Colonic mucosa (tissue), 4 donors: ENCODE data around the gene ECE2. TPM values are rescaled to one million over a fixed set of nuclear protein-coding genes. Genes with fewer than 3 reads are reported as not detected.

Experiments
- DNase-seq: peaks from one replicate; pipeline ENCODE4 v3.0.0-alpha.2; 2020
- H3K27ac ChIP-seq: fragments of 200-600 bp; one replicate; pipeline ENCODE4 v1.8.0; 2021
- H3K27me3 ChIP-seq: fragments of 200-600 bp; one replicate; pipeline ENCODE4 v1.8.0; 2021
- H3K36me3 ChIP-seq: fragments of 200-600 bp; one replicate; pipeline ENCODE4 v1.8.0; 2021
- H3K4me1 ChIP-seq: fragments of 200-600 bp; one replicate; pipeline ENCODE4 v1.8.0; 2021; ENCODE audit warnings: mild to moderate bottlenecking
- H3K4me3 ChIP-seq: fragments of 200-600 bp; one replicate; pipeline ENCODE4 v1.8.0; 2021
- H3K9ac ChIP-seq, 2 donors: one replicate each; pipeline ENCODE4 v1.7.0; 2013; ENCODE audit warnings: control low read depth in 2 of 2, low read depth in 2 of 2, low read length in 2 of 2
- H3K9me3 ChIP-seq: fragments of 200-600 bp; one replicate; pipeline ENCODE4 v1.8.0; 2021
- intact Hi-C: fragments of 100-400 bp; cut with DNase I; formaldehyde crosslinking; loops from one replicate; pipeline ENCODE4 v1.14.1; 2022
- total RNA-seq, 2 donors: library from RNA; stranded (reverse); fragmentation: NEBNext Ultra II Directional in 1 of 2; extraction: Animal tissue kit (Norgen Biotek cat#: 25700) in 1 of 2; gene quantifications; one replicate each; pipeline ENCODE4 v1.2.1, GENCODE V29; 2021
- TF ChIP-seq, protein P1 (sequence below): fragments of 200-600 bp; IDR thresholded peaks from one replicate; pipeline ENCODE4 v1.8.0; 2022; ENCODE audit warnings: antibody characterized with exemption, mild to moderate bottlenecking
- donor health status: healthy.
- donor health status: DM: no; HTN: no; CAD: no.
- donor health status: DM: no; HTN: no; CAD: no.

ECE2 gene
- total RNA-seq, 2 donors from 2014 or later = 0.37 TPM; not detected in 1

DNA sequence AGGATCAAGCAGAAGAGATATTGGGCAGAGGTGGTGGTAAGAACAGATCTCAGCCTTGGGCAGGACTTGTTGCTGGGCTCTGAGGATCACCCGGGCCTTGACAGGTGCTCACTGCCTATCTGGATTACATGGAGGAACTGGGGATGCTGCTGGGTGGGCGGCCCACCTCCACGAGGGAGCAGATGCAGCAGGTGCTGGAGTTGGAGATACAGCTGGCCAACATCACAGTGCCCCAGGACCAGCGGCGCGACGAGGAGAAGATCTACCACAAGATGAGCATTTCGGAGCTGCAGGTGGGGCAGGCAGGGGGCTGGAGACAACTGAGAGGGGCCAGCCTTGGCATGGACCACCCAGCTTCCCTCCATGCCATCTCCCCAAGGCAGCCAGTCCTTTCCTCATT, 7.9 kb downstream of the ECE2 start:
- Histone ChIP-seq H3K27me3 (no peaks in the 10 kb centered on the region), H3K36me3 (no peaks in the 10 kb centered on the region), H3K9ac (no peak overlapping the region), H3K27ac (no peak overlapping the region), H3K4me3 (no peak overlapping the region), H3K9me3 (no peaks in the 10 kb centered on the region), H3K4me1 (no peaks in the 10 kb centered on the region)
- no peak for DNase-seq
- TF ChIP-seq, protein P1, sequence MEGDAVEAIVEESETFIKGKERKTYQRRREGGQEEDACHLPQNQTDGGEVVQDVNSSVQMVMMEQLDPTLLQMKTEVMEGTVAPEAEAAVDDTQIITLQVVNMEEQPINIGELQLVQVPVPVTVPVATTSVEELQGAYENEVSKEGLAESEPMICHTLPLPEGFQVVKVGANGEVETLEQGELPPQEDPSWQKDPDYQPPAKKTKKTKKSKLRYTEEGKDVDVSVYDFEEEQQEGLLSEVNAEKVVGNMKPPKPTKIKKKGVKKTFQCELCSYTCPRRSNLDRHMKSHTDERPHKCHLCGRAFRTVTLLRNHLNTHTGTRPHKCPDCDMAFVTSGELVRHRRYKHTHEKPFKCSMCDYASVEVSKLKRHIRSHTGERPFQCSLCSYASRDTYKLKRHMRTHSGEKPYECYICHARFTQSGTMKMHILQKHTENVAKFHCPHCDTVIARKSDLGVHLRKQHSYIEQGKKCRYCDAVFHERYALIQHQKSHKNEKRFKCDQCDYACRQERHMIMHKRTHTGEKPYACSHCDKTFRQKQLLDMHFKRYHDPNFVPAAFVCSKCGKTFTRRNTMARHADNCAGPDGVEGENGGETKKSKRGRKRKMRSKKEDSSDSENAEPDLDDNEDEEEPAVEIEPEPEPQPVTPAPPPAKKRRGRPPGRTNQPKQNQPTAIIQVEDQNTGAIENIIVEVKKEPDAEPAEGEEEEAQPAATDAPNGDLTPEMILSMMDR = no peak
- intact Hi-C loops = loop anchor here (10.0 kb wide), 1 partner anchor 239 kb away; no protein-coding TSS in a partner anchor

- Histone ChIP-seq H3K4me3 (no peak overlapping the region), H3K36me3 (no peaks in the 10 kb centered on the region), H3K4me1 (no peaks in the 10 kb centered on the region), H3K27ac (no peak overlapping the region), H3K9me3 (no peaks in the 10 kb centered on the region), H3K27me3 (no peaks in the 10 kb centered on the region), H3K9ac (no peak overlapping the region)
- intact Hi-C loops = loop anchor here (10.0 kb wide), 1 partner anchor 240 kb away; no protein-coding TSS in a partner anchor
- TF ChIP-seq, protein P1 = no peak
- DNase-seq = peak; percentile 27
These were observed 8.9 kb downstream of the ECE2 start for GRCh38 chr3:184284696-184285095.

GRCh38 chr3:184289426-184289938, 13.7 kb downstream of the ECE2 start:
- Histone ChIP-seq H3K36me3 (no peaks in the 10 kb centered on the region), H3K4me3 (no peak overlapping the region), H3K27ac (no peak overlapping the region), H3K9ac (no peak overlapping the region), H3K9me3 (no peaks in the 10 kb centered on the region), H3K4me1 (no peaks in the 10 kb centered on the region), H3K27me3 (no peaks in the 10 kb centered on the region)
- intact Hi-C loops = loop anchor here (10.0 kb wide), 1 partner anchor 245 kb away; no protein-coding TSS in a partner anchor
- peak; percentile 52 for DNase-seq
- TF ChIP-seq, protein P1 = peak; percentile 48

- no peak overlapping the region for H3K27ac ChIP-seq
- intact Hi-C loops = loop anchor here (5.0 kb wide), 1 partner anchor 393 kb away; no protein-coding TSS in a partner anchor
- no peak for DNase-seq
These were observed 14.5 kb downstream of the ECE2 start for GRCh38 chr3:184290331-184290730.

DNA sequence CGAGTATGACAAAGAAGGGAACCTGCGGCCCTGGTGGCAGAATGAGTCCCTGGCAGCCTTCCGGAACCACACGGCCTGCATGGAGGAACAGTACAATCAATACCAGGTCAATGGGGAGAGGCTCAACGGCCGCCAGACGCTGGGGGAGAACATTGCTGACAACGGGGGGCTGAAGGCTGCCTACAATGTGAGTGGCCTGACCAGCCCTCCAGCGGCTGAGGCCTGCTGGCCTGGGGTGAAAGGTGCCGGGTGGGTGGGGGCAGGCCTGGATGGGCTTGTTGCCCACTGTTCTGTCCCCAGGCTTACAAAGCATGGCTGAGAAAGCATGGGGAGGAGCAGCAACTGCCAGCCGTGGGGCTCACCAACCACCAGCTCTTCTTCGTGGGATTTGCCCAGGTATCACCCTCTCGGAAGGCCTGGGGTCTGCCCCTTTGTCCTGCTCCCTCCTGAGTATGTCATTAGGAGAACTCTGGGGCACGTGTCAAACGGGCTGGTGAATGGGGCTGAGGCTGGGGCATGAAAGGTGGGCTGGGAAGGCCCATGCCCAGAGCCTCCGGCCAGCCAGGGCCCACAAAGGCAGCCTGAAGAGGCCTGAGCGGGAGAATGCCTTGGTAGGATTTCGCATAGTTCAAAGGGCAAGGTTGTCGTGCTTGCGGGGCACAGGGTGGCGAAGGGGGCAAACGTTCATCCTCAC, 15.4 kb downstream of the ECE2 start:
- no peaks in the 10 kb centered on the region for H3K36me3 ChIP-seq
- no peaks in the 10 kb centered on the region for H3K9me3 ChIP-seq
- H3K9ac ChIP-seq = no peak overlapping the region
- no peak for DNase-seq
- H3K27me3 ChIP-seq = no peaks in the 10 kb centered on the region
- H3K4me1 ChIP-seq = no peaks in the 10 kb centered on the region
- TF ChIP-seq, protein P1 = no peak
- H3K4me3 ChIP-seq = no peak overlapping the region
- no peak overlapping the region for H3K27ac ChIP-seq
- intact Hi-C loops = loop anchor here (5.0 kb wide), 1 partner anchor 394 kb away; no protein-coding TSS in a partner anchor

More at GRCh38 chr3:184290331-184290730, 14.5 kb downstream of the ECE2 start:
- H3K36me3 ChIP-seq = no peaks in the 10 kb centered on the region
- no peaks in the 10 kb centered on the region for H3K9me3 ChIP-seq
- no peak overlapping the region for H3K4me3 ChIP-seq
- H3K9ac ChIP-seq = no peak overlapping the region
- TF ChIP-seq, protein P1 = no peak
- H3K27me3 ChIP-seq = no peaks in the 10 kb centered on the region
- no peaks in the 10 kb centered on the region for H3K4me1 ChIP-seq
